B cell (primary cell): ENCODE results near the gene CYP27B1. TPM values are rescaled to one million over a fixed set of nuclear protein-coding genes. Genes with fewer than 3 reads are reported as not detected.
A peak's percentile ranks its signal among the peaks of the same experiment; 100 is the strongest.

Experiments used
- ATAC-seq: fragments of 200-7000 bp; cut with Tn5 transposase; one replicate; pipeline ENCODE4 v1.10.0; 2021; ENCODE audit warnings: low read depth, mild to moderate bottlenecking, moderate number of reproducible peaks, moderate library complexity
- CTCF ChIA-PET: fragments of 350-600 bp; sonication (Branson Sonifier 250); formaldehyde crosslinking; loops from one replicate; lab custom pipeline; 2021; ENCODE audit warnings: antibody characterized with exemption, inconsistent platforms; lab: Charles Lee
- POLR2A ChIA-PET: fragments of 350-600 bp; sonication (Branson Sonifier 250); formaldehyde crosslinking; loops from one replicate; lab custom pipeline; 2021; ENCODE audit warnings: antibody characterized with exemption; lab: Charles Lee
- DNase-seq: peaks from one replicate; pipeline ENCODE4 v3.0.0; 2013
- H2AFZ ChIP-seq: 2 replicates; pipeline ENCODE4 v1.6.1; 2012; ENCODE audit warnings: mild to moderate bottlenecking, low read depth, low read length; ENCODE audit not compliant: insufficient read depth, poor library complexity, severe bottlenecking
- H3K27ac ChIP-seq, 2 donors: 1 replicate in 1 of 2; 2 replicates in 1 of 2; pipeline ENCODE4 v1.5.1; 2012 to 2013; ENCODE audit warnings: low read length in 2 of 2, mild to moderate bottlenecking in 2 of 2, moderate library complexity in 1 of 2
- H3K27me3 ChIP-seq, 4 experiments: fragments of 200-600 bp in 1 of 4; sonication (generic) in 1 of 4; replicated peaks in 1 of 4; 1 replicate in 2 of 4; 2 replicates in 2 of 4; pipeline versions ENCODE4 v1.6.1 to v1.7.0; 2013 to 2016; ENCODE audit warnings: low read length in 3 of 4, mild to moderate bottlenecking in 2 of 4, mixed read lengths in 1 of 4, moderate library complexity in 1 of 4; ENCODE audit not compliant: insufficient read depth in 4 of 4, control insufficient read depth in 3 of 4; ENCODE audit errors: control extremely low read depth in 1 of 4
- H3K36me3 ChIP-seq, 2 experiments: replicated peaks in 1 of 2; 1 replicate in 1 of 2; 2 replicates in 1 of 2; pipeline versions ENCODE4 v1.6.1 to v1.7.1; 2013; ENCODE audit warnings: low read length in 1 of 2; ENCODE audit not compliant: insufficient read depth in 2 of 2, control insufficient read depth in 1 of 2; ENCODE audit errors: control extremely low read depth in 1 of 2, extremely low read depth in 1 of 2
- H3K4me1 ChIP-seq, 2 donors: fragments of 200-600 bp in 1 of 2; sonication (generic) in 1 of 2; 1 replicate in 1 of 2; 2 replicates in 1 of 2; pipeline versions ENCODE4 v1.5.1 to v1.6.1; 2013 to 2017; ENCODE audit warnings: low read length in 2 of 2; ENCODE audit not compliant: control insufficient read depth in 2 of 2, insufficient read depth in 2 of 2
- H3K4me2 ChIP-seq: replicated peaks from 2 replicates; pipeline ENCODE3; 2012; ENCODE audit warnings: mild to moderate bottlenecking, low read depth, low read length; ENCODE audit not compliant: poor library complexity, severe bottlenecking
- H3K4me3 ChIP-seq, 5 experiments: fragments of 200-600 bp in 1 of 5; sonication (generic) in 1 of 5; 1 replicate in 3 of 5; 2 replicates in 2 of 5; pipeline versions ENCODE4 v1.5.1 to v1.7.0; 2011 to 2016; ENCODE audit warnings: low read length in 4 of 5, mild to moderate bottlenecking in 4 of 5, low read depth in 2 of 5, control low read depth in 1 of 5, moderate library complexity in 1 of 5; ENCODE audit not compliant: insufficient read depth in 1 of 5; ENCODE audit errors: control extremely low read depth in 1 of 5, extremely low read depth in 1 of 5
- H3K79me2 ChIP-seq: fragments of 200-600 bp; sonication (generic); one replicate; pipeline ENCODE4 v1.6.0; 2016; ENCODE audit warnings: low read length; ENCODE audit not compliant: control insufficient read depth, insufficient read depth
- H3K9ac ChIP-seq: fragments of 200-600 bp; sonication (generic); 2 replicates; pipeline ENCODE4 v1.6.1; 2017; ENCODE audit warnings: mild to moderate bottlenecking, low read length, moderate library complexity
- H3K9me3 ChIP-seq, 3 donors: one replicate each; pipeline versions ENCODE4 v1.6.1 to v1.7.1; 2013; ENCODE audit warnings: low read length in 2 of 3; ENCODE audit not compliant: control insufficient read depth in 2 of 3, insufficient read depth in 1 of 3; ENCODE audit errors: control extremely low read depth in 1 of 3
- H4K20me1 ChIP-seq: 2 replicates; pipeline ENCODE4 v1.6.0; 2012; ENCODE audit warnings: mild to moderate bottlenecking, low read length; ENCODE audit not compliant: insufficient read depth, control insufficient read depth, poor library complexity, severe bottlenecking
- H3K27ac Mint-ChIP-seq: one replicate; pipeline ENCODE4 v1.8.0; 2021; ENCODE audit warnings: mixed read lengths
- H3K27me3 Mint-ChIP-seq: one replicate; pipeline ENCODE4 v1.8.0; 2021; ENCODE audit warnings: mixed read lengths
- H3K4me1 Mint-ChIP-seq: one replicate; pipeline ENCODE4 v1.8.0; 2021; ENCODE audit warnings: mixed read lengths
- H3K4me3 Mint-ChIP-seq: one replicate; pipeline ENCODE4 v1.8.0; 2021; ENCODE audit warnings: mixed read lengths
- H3K9me3 Mint-ChIP-seq: one replicate; pipeline ENCODE4 v1.8.0; 2022; ENCODE audit warnings: mixed read lengths; ENCODE audit not compliant: insufficient read depth
- EZH2 ChIP-seq: IDR thresholded peaks from 2 replicates; pipeline ENCODE4 v1.6.1; 2012; ENCODE audit warnings: borderline replicate concordance, low read depth, mild to moderate bottlenecking, moderate library complexity, low read length; ENCODE audit not compliant: insufficient read depth, poor library complexity, severe bottlenecking
- WGBS: methylation state at CpG from one replicate; pipeline ENCODE4 v1.1.5; 2013; ENCODE audit warnings: missing lambda C conversion rate; ENCODE audit not compliant: insufficient coverage; 5-methylcytosine and 5-hydroxymethylcytosine counted together
- intact Hi-C: fragments of 100-400 bp; cut with micrococcal nuclease; formaldehyde crosslinking; loops from one replicate; pipeline ENCODE4 v1.10.0; 2022
- polyA plus RNA-seq: library from polyadenylated mRNA; depleted of rRNA; stranded (reverse); fragments of >200 nt; gene quantifications from 2 replicates; pipeline ENCODE4 v1.2.3, GENCODE V29; 2012
- total RNA-seq, 2 donors: library from RNA; stranded (reverse); fragments of 120-200 nt in 1 of 2; gene quantifications; 1 replicate in 1 of 2; 2 replicates in 1 of 2; pipeline versions ENCODE4 v1.2.3 to v1.2.4, GENCODE V29; 2013 to 2022
- TF ChIP-seq, protein P1 (sequence below): fragments of 200-600 bp; IDR thresholded peaks from one replicate; pipeline ENCODE4 v1.8.0; 2022; ENCODE audit warnings: antibody characterized with exemption, mild to moderate bottlenecking

CYP27B1 gene
- total and polyA plus RNA-seq, 2 donors (not counting 1 experiment from before 2014, with no cell fraction given) = 0.66 to 0.79 TPM

DNA sequence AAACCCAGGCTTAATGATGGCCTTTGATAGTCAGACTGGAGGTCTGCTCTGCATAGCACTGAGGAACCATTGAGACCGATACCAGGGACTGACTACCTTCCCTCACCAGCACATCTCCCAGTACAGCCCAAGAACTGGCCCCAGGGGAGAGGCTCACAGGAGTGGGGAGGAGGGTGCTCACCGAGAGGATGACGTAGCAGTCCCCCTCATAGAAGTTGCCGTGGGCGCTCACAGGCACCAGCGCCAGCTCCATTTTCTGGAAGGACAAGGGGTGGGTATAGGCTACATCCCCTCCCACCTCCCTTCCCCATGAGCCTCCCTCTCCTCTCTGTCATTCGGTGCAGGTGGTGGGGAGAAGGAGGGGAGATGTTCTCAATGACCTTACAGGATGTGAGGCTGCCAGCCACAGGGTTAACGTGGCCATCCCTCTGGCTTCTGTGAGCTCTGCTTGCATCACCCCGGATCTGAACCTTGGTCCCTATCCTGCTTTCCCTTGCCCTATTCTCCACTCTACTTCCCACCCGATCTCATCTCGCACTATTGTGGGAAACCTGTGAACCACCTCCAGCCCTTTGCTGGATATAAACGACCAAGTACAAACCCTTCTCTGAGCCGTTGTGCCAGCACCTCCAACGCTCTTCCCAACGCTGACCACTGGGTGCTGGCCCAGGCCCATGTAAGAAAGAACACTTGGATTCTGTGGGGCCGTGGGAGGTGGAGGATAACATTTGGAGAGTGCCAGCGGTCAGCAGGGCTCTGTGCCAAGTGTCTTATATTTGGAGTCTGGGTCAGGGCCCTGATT, 47.3 kb upstream of the CYP27B1 start:
- no peaks in the 10 kb centered on the region for H3K27me3 ChIP-seq
- Mint-ChIP-seq H3K27ac (peak overlapping the region; percentile 20), H3K4me1 (no peaks in the 10 kb centered on the region), H3K4me3 (no peak overlapping the region), H3K9me3 (no peaks in the 10 kb centered on the region), H3K27me3 (no peaks in the 10 kb centered on the region)
- no peak overlapping the region for H3K4me2 ChIP-seq
- CTCF ChIA-PET = interaction anchor here (1.2 to 2.8 kb wide), 2 partner anchors 11 to 91 kb away, joined by 3 to 11 read pairs; no protein-coding TSS in a partner anchor
- TF ChIP-seq, protein P1, sequence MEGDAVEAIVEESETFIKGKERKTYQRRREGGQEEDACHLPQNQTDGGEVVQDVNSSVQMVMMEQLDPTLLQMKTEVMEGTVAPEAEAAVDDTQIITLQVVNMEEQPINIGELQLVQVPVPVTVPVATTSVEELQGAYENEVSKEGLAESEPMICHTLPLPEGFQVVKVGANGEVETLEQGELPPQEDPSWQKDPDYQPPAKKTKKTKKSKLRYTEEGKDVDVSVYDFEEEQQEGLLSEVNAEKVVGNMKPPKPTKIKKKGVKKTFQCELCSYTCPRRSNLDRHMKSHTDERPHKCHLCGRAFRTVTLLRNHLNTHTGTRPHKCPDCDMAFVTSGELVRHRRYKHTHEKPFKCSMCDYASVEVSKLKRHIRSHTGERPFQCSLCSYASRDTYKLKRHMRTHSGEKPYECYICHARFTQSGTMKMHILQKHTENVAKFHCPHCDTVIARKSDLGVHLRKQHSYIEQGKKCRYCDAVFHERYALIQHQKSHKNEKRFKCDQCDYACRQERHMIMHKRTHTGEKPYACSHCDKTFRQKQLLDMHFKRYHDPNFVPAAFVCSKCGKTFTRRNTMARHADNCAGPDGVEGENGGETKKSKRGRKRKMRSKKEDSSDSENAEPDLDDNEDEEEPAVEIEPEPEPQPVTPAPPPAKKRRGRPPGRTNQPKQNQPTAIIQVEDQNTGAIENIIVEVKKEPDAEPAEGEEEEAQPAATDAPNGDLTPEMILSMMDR = no peak
- no peak for TF ChIP-seq EZH2
- DNase-seq (no peak), ATAC-seq (no peak)
- no peak overlapping the region for H3K4me3 ChIP-seq
- H3K36me3 ChIP-seq = peaks cover 0 to 9% of the 10 kb centered on the region in 2 experiments
- H3K9me3 ChIP-seq = no peaks in the 10 kb centered on the region
- H4K20me1 ChIP-seq = no peaks in the 10 kb centered on the region
- intact Hi-C loops = no loop called here
- POLR2A ChIA-PET = no interaction called here
- H3K27ac ChIP-seq = no peak overlapping the region
- no peaks in the 10 kb centered on the region for H3K4me1 ChIP-seq
- no peak overlapping the region for H3K9ac ChIP-seq
- 97% methylated on average over 9 of the region's 17 CpGs for WGBS
- H3K79me2 ChIP-seq = no peaks in the 10 kb centered on the region
- no peak overlapping the region for H2AFZ ChIP-seq
